Measurements from ENCODE around the gene ADD1.

The ADD1 gene

DNA sequence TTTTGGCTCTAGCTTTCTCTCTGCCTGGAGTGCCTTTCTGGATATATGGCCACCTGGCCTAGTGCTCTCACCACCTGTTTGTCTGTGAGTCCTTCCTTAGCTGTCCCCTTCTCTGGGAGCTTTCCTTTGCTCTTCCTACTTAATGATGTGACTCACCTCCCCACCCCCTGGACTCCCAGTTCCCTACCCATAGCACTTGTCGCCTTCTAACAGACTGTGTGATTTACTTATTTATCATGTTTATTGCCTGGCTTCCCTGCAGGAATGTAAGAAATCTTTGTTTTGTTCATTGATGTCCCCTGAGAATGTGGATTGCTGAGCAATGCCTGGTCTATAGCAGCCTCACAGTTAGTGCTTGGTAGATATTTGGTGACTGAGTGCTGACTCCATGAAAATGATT, 18.9 kb downstream of the ADD1 start:
- peak; percentile 19 for DNase-seq

GRCh38 chr4:2863649-2864048, 20.0 kb downstream of the ADD1 start:
- DNase-seq = no peak

DNA sequence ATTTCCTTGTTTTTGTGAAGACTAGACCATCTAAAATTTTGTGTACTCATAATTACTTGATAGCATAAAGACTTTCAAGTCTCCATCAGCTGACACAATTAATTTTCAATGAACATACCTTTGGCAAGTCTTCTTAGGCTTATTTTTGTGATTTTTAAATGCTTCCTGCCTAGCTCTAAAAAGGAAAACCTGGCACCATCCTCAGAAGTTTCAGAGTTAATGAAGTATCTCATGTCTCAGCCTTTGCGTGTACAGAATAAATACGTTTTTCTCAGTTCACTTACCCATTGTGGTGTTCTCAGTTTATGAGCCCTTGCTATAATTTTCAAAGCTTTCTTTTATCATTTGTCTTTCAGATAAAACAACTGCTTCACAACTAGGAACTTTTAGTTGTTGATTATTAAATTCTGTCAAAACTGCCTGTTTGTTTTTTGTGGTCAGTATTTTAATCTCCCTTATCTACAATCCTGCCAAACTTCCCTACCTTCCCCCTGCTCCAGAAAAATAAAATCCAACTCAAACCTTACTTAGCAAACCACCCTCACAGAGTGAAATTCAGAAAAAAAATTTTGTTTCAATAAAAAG, 21.6 kb downstream of the ADD1 start:
- no peak for DNase-seq

DNA sequence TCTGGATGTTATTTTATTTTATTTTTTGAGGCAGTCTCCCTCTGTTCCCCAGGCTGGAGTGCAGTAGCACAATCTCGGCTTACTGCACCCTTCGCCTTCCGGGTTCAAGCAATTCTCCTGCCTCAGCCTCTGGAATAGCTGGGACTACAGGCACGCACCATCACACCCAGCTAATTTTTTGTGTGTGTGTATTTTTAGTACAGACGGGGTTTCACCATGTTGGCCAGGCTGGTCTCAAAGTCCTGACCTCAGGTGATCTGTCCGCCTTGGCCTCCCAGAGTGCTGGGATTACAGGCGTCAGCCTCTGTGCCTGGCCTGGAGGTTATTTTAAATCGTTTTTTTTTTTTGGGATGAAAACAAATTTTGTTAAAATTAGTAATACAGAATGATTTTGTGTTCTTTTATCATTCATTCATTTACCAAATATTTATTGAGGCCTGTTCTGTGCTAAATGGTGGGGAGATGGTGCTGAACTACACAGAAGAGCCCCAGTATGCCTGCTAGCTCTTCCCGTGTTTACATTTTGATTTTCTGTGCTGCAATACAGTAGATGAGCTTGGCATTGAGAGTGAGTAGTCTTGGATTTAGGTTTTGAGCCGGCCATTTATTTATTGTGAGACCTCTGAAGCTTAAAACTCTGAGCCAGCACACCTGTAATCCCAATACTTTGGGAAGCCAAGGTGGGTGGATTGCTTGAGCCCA, 22.7 kb downstream of the ADD1 start:
- no peak for DNase-seq

GRCh38 chr4:2866891-2867290, 23.2 kb downstream of the ADD1 start:
- no peak for DNase-seq

GRCh38 chr4:2867758-2868491, 24.3 kb downstream of the ADD1 start:
- peak; percentile 80 for DNase-seq

DNA sequence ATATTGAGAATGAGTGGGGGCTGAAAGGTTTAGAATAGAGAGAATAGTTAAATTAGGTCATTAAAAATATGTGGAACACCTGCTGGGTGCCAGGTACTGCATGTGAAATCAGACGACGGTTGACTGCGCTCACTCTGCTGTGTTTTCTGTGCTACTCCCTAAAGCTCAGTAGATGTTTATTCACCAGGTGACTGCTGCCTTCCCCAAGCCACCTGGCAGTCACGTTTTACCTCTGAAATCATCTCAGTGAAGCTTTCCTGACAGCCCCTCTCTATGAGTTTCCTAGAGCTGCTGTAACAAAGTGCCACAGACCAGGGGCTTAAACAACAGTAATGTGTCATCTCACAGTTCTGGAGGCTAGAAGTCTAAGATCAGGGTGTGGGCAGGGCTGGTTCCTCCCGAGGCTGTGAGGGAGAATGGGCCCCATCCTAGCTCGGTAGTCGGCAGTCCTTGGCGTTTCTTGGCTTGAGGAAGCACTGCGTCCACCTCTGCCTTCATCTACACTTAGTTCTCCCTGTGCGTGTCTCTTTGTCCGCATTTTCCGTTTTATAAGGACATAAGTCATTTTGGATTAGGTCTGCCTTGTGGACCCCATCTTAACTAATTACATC, 25.3 kb downstream of the ADD1 start:
- no peak for DNase-seq

- DNase-seq = no peak
Observed at GRCh38 chr4:2869659-2870058, 26.0 kb downstream of the ADD1 start.

DNA sequence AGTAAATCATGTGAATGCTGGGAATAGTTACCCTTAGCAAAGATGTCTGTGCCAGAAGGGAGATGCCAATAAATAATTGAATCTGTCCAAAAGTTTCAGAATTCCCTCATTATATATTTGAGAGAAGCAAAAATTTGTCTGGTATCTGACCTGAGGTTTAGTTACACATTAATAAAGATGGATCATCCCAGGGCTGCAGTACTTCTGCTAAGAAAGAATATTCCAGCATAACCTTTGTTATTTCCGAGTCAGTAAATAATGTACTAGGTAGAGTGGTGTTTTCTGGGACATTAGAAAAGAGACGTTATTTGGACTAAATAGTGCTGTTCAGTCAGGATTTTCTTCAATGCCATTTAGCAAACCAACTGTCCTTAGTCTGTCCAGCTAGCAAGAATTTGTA, 26.4 kb downstream of the ADD1 start:
- no peak for DNase-seq

DNA sequence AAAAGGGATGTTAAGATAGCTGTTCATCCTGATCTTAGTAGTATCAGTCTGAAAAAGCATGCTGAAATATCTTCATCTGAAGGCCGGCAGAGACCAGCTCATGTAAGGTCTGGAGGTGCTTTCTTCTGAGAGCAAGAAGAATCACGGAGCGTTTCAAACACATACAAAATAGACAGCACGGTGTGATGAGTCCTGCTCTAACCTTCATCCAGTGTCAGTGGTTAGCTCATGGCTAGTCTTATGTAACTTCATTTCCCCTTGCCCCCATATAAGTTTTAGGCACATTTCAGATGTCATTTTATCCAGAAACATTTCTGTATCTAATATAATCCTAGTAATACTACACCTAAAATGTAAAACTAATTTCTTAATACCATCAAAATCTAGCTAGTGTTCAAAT, 27.8 kb downstream of the ADD1 start:
- no peak for DNase-seq

- peak; percentile 4 for DNase-seq
Observed at GRCh38 chr4:2871911-2872310, 28.3 kb downstream of the ADD1 start.

DNA sequence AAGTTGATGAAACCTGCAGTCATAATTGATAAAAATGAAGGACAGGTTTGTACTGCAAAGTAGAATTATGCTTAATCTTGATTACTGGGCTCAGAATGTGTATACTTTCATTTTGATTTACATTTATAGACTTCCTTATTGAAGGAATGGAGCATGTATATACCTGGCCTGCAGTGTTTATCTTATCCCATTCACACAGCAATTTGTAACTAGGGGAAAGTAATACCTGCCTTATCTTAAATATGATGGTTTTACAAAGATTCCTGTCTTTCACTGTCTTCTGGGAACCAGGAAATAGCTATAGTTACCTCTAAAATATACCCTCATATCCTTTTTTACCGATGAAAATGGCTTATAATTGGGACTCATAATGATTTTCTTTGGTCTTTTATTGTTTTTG, 29.7 kb downstream of the ADD1 start:
- no peak for DNase-seq

- DNase-seq = no peak
Observed at GRCh38 chr4:2874861-2875260, 31.2 kb downstream of the ADD1 start.

DNA sequence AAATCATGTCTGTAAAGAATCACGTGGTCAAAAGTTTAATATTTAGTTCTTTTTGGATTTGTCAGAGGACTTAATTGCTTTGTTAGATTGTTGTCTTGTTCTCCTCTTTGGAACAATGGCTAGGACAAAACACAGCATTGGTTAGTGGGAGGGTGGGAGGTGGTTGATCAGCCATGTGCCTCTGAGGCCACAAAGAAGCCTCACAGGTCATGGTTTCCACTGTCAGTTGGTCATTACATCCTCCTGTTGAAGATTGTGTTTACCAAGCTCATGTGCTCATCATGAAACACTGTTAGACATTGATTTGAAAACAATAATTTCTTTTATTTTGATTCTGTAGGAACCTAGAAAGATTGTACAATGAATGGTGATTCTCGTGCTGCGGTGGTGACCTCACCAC, 31.9 kb downstream of the ADD1 start:
- DNase-seq = no peak

- DNase-seq = no peak
Observed at GRCh38 chr4:2878346-2878745, 34.7 kb downstream of the ADD1 start.

DNA sequence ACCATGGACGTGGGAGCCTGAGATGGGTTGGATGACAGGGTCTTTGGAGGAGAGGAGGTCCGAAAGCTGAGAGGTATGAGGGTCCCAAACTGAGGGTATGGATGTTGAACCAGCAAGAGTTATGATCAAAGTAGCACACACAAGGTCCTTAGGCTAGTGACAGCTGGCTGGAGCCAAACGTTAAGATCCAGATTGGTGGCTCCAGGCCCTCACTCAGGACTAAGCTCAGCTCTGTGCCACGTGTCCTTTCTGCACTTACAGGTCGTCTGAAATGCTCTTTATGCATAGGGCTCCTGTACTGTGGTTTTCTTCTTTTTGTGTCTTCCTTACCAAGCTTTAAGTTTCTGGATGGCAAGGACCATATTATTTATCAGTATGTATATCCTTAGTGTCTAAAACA, 35.4 kb downstream of the ADD1 start:
- DNase-seq = no peak

DNA sequence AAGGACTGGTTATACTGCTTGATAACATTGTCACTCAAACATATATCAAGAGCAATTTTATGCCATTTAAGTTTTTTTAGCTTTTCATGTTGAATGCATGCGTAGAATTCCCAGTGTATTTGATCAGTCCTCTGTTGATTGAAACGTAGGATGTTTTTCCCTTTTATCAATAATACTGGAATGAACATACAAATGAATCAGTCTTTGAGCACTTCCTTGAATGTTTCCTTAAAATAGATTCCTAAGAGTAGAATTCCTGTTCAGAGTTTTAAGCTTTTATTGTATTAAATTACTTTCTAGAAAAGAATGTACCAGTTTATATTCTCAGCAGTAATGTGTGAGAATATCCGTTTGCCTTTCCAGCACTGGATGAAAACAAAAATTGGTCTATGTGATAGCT, 37.8 kb downstream of the ADD1 start:
- no peak for DNase-seq

DNA sequence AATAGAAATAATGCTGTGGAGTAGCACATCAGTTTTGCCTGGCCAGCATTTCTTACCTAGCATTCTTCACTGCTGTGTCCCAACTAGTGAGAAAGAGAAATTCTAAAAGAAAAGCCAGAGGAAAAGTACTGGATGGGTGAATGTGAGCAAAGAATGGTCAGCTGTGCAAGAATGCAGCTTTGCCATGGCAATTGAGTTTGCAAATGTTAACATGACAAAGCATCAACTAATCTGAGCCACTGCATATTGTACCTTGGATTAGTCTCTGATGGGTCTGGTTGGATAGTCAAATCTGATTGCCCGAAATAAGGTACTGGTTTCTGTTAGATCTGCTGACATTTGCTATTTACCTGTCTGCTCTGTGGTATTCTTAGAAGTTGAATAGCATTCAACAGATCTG, 38.7 kb downstream of the ADD1 start:
- DNase-seq = no peak

GRCh38 chr4:2886161-2886560, 42.5 kb downstream of the ADD1 start:
- DNase-seq = peak; percentile 4

DNA sequence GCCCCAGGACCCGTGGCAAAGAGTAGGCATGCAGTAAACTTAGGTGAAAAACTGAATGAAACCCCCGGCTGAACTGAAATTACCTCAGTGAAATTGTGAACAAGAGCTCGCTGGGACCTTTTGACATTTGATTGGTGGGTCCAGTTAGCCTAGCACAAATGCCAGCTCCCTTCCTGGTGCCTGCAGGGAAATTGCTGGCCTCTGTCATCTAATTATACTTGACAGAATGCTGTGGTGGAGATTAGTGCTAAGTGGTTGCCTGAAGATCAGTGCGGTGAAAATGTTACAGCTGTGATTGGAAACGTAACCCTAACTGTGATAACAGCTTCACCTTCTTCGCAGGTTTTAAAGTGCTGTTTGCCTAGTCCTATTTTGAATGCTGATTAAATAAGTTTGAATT, 43.0 kb downstream of the ADD1 start:
- DNase-seq = peak; percentile 82

DNA sequence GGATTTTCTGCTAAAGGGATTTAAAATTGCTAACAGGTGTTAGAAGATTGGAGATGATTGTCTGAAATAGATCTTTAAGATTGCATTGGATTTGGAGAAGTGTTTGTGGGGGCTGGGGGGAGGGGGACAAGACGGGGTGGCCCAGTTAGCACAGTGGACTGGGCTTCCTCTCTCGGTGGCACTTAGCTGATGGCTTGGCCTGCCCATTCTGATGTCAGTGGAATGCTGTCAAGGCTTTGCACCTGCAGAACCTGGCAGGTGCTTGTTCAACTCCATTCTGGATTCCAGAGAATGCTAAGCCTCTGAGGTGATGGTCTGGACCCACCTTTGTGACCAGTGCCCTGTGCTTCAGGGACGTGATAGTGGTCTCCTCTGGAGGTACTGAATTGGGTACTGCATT, 43.7 kb downstream of the ADD1 start:
- peak; percentile 40 for DNase-seq

GRCh38 chr4:2888886-2889285, 45.2 kb downstream of the ADD1 start:
- DNase-seq = no peak

DNA sequence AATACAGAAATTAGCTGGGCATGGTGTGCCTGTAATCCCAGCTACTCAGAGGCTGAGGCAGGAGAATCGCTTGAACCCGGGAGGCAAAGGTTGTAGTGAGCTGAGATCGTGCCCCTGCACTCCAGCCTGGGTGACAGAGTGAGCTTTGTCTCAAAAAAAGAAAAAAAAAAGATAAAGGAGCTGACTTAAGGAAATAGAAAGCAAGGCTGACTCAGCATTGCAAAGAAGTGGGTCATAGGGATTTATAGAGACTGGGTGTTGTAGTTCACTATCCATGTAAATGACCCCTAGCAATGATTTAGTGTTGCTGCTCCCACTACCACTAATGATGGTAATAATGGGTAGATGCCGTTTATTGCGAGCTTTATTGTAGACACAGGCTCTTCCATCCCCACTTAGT, 47.6 kb downstream of the ADD1 start:
- DNase-seq = no peak

DNA sequence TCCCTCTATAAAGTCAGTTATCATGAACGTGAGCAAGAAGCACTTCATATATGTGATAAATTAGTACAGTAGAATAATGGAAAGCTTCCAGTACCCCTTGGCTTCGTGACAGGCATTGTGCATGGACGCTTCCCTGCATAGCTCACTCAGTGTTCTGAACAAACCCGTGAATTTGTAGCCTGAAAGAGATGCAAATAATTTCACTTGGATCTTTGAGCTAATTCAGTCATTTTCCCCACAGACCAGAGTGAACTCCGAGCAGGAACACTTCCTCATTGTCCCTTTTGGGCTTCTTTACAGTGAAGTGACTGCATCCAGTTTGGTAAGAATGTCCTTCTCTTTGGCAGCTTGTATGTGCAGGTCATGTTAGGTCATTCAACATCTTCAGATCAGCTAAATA, 50.1 kb downstream of the ADD1 start:
- DNase-seq = no peak

All from NCI-H69 (cell line).